ENCODE results near the gene DNER. TPM values are rescaled to one million over a fixed set of nuclear protein-coding genes. Genes with fewer than 3 reads are reported as not detected.

Gene DNER
- total RNA-seq, 1 donor from 2014 or later, result 0.60 TPM

- ATAC-seq, result no peak
Observed at GRCh38 chr2:229431327-229431954, 282.9 kb downstream of the DNER start.

DNA sequence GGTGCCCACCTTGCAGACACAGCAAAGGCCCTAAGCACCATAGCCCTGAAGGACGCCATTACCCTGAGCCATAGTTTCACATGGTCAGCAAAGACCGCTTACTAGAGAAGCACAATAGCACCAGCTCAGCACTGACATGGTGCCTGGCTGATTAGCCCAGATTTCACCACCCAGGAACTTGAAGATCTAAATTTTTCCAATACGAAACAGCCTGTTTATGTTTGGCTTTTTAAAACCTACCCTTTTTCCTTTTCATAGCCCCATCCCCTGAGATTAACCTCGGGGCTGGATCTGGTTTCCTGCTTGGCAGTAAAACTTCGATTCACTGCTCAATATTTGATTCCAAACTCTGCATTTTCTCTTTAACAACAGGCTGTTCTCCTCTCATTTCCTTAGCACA lies 284.8 kb downstream of the DNER start:
- ATAC-seq, result no peak

DNA sequence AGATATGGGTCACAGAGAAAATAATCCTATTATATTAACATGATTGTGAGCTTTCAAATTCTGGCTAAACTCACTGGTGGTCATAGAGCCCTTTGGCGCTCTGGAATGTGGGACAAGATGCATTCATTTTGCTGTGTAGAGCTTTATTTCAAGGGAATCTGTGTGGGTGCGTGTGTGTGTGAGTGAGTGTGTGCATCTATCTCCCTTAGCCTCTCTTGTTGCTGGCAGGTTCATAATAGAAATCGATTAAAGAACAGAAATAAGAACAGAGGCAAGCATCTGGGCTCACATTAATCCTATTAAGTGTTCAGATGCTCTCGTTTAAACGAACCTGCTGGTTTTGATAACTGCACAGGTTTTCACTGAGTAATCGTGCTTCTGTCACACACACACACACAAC lies 287.9 kb downstream of the DNER start:
- ATAC-seq, result no peak

GRCh38 chr2:229425598-229425997 lies 288.8 kb downstream of the DNER start:
- ATAC-seq, result no peak

- ATAC-seq, result no peak
Observed at GRCh38 chr2:229422063-229422462, 292.3 kb downstream of the DNER start.

- no peak for ATAC-seq
Observed at GRCh38 chr2:229419158-229419557, 295.2 kb downstream of the DNER start.

- ATAC-seq, result no peak
Observed at GRCh38 chr2:229417916-229418315, 296.4 kb downstream of the DNER start.

DNA sequence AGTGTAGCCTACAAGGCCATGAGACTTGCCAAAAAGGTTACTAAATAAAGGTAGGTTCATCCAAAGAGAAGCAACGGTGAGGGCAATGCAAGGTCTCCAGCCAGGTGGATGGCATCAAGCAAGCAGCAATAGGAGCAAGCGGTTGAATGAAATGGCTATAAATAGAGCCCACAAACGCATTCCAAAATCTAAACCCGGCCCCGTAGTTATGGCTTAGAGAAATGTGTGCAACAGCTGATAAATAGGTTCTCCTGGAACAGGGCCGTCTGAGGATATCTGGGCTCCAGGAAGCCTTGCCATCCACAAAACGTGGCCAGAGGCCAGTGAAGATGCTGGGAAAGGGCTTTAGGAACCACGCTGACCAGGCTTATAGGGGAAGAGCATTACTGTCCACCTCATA lies 297.2 kb downstream of the DNER start:
- ATAC-seq, result no peak

DNA sequence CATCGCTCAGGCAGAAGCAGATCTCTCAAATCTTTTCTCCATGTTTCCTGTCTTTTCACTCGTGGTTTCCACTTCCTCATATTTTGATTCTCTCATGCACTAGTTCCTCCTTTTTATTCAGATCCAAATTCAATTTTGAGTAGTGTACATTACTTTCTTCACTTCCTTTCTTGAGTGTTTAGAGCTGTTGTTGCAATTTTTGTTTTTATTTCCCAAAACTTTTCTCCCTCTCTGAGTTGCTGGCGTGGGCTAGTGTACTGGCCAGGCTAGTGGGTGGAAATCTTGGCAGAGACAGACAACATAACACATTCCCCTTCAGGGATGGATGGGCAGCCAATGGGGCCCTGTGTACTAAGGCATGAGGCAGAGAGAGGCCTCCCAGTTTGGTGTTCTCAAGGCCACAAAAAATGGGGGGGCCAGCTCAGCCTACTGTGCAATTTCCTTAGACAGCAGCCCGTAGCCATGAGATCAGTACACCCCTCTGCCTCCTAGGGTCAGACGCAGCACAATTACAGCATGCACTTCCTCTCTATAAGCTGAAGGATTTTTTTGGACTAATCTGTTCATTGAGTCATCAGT lies 298.1 kb downstream of the DNER start:
- ATAC-seq, result peak; percentile 25

DNA sequence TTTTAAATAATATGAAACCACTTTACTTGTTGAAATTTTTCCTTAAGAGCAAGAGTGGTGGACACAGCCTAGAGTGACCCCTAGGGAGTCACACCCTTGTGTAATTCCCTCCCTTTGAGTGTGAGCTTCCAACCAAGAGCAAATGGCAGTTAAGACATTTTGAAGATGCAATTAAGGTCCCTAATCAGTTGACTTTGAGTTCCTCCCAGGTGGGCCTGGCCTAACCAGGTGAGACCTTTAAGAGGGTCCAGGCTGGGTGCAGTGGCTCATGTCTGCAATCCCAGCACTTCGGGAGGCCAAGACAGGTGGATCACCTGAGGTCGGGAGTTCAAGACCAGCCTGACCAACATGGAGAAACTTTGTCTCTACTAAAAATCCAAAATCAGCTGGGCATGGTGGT lies 299.7 kb downstream of the DNER start:
- ATAC-seq, result no peak

GRCh38 chr2:229412686-229413085 lies 301.7 kb downstream of the DNER start:
- ATAC-seq, result no peak

DNA sequence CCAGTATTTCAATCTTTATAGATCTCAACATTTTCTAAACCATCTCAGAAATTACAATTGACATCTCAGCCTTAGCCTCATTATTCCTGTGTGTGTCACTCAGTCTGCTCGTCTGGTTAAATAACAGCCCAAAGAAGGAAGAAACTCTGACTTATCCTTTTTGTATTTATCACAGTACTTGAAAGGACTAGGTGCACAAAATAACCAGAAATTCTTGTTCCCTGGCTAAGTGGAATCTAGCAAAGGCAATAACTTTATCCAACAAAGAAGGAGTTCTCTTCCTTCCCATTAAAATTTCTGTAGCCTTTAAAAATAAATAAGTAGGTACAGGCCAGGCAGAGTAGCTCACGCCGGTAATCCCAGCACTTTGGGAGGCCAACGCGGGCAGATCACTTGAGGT lies 303.4 kb downstream of the DNER start:
- peak; percentile 51 for ATAC-seq

DNA sequence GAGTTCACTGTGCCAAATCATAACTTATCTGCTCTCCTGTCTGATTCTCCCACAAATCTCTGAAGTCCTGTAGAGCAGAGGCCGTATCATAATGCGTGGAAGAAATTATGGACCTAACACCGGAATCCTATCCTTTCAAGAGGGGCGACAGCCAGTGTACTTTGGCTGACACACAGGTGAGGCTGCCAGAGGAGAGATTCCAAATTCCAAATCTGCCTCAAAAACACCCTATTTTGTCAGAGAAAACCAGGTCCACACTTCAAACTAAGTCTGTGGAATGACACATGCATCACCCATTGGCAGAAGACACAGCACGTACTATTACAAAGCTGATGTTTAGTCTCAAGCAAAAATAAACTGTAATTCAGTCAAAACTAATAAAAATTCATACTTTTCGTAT lies 304.1 kb downstream of the DNER start:
- ATAC-seq, result no peak

DNA sequence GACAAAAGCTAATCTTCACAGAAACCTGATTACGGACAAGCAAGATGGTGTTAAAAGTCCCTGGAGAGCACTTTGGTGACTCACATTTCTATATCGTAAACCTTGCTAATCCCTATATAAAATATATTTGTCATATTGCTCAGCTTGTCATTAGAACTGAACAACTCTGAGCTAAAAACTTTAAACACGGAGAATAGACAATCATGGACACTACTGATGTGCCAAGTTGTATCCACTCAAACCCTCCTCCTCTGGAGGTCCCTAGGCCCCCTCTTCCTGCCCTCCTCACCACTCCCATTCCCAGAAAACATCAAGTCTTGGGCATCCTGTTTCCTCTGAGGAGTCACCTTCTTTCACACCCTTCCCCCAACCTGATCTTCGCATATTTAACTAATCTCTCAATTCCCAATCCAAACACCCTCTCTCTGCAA lies 304.6 kb downstream of the DNER start:
- ATAC-seq, result no peak

DNA sequence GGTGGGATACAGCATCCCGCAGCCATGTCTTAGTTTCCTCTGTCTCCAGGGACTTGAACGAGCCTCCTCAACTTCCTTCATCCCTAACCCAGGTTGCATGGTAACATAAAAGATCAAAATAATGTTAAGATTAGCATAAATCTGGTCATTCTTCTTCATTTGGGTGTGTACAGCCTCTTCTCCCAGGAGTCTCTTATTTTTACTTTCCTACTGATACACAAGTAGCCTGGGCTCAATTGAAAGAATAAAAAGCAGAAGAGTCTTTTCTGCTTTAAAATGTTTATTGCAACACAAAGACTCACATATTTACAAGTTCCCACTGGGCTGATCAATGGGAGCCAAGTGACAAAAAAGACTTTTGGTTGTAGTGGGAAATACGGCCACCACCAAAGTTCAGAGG lies 305.4 kb downstream of the DNER start:
- ATAC-seq, result no peak

DNA sequence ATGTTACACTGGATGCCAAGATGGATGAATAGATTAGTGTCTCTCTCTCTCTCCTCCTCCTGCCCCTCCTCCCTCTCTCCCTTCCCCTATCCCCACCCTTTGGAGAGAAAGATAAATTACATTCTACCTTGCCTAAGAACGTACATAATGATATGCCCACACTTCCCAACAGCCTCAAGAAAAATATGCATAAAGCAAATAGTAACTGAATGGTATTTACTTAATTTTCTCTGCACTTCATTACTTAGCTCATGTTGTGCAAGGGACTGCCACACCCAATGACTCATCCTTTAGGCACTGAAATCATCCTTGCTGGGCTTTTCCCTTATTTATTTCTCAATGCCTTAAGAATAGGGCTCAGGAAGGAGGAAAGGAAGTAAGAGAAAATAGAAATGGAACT lies 306.0 kb downstream of the DNER start:
- ATAC-seq, result peak; percentile 90

DNA sequence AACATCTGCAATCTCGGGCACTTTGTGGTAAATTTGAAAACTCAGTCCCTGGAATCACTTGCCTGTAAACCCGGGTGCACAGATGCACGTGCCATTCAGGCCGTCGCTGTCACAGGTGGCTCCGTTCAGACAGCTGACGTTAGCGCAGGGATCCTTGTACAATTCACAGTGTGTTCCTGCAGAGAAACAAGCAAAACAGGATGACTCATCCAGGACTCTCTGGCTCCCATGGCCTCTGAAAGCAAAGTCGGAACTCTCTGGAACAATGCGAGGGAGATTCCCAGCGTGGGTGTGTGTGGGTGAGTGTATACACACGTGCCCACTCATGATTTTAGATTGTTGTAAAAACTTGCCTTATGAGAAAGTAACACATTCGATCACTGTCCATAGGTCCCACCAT lies 307.2 kb downstream of the DNER start:
- peak; percentile 96 for ATAC-seq

DNA sequence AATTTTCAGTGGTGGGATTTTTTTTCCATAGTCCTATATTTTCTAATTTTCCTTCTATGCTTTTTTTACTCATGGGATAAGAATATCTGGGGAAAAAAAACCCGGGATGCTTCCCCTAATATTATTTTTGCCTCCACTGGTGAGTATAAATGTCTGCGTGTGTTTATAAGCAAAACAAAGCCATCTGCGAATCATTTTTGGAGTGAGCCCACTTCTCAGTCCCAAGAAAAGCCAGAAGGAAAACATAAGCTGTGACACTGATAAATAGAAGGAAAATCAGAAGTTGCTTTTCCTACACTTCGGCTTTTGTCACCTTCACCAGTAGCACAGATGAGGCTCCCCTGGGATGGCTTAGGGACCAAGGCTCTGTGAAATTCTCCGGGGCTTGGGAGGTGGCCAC lies 308.6 kb downstream of the DNER start:
- no peak for ATAC-seq

GRCh38 chr2:229403296-229403695 lies 311.1 kb downstream of the DNER start:
- ATAC-seq, result no peak

DNA sequence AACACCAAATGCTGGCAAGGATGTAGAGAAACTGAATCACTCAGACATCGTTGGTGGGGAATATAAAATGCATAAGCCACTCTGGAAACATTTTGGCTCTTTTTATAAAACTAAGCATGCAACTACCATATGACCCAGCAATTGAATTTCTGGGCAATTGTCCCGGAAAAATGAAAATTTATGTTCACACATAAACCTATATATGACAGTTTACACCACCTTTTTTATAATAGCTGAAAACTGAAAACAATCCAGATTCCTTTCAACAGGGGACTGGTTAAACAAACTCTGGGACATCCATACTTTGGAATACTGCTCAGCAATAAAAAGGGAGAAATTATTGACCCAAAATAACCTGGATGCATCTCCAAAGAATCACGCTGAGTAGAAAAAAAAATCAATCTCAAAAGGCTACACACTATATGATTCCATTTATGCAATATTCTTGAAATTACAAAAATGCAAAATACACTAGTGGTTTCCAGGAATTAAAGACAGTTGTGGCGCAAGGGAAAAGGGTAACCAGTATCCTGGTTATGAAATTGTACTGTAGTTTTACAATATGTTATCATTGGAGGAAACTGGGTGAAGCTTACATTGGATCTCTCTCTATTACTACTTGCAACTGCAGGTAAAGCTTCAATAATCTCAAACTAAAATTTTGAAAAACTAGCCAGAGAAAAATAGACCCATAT lies 313.0 kb downstream of the DNER start:
- no peak for ATAC-seq

GRCh38 chr2:229393926-229394325 lies 320.4 kb downstream of the DNER start:
- ATAC-seq, result no peak

DNA sequence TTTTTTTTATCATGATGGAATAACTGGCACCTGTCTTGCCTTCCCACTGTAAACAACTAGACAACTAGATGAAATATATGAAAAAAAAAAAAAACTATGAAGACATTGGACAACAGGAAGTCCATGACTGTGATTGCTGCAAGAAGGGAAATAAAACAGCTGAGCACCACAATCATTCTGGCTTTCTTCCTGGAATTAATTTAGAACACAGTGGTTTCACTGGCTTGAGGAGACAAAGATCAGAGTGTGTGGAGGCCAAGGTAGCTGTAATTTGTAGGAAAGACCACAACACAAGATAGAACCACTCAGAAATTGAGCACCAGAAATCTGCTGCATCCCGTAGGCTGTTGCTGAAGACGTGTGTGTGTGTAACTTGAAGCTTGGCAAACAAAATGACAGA lies 322.2 kb downstream of the DNER start:
- no peak for ATAC-seq

DNA sequence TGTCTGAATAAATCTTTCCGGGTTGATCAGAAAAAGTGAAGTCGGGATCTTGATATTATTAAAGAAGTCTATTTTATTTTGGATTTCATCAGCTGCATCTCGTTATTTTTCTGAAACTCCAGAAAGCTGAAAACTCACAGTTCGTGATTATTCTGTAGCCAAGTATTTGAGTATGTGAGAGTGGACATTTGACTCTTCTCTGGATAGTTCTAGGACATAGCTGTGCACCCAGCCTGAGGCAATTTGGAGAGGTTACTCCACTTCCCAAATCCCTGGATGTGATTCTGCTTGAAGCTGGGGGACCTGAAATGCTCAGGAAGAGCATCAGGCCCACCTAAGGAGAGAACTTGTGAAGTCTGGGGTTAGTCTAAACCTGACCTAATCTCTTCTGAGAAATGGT lies 325.6 kb downstream of the DNER start:
- no peak for ATAC-seq

DNA sequence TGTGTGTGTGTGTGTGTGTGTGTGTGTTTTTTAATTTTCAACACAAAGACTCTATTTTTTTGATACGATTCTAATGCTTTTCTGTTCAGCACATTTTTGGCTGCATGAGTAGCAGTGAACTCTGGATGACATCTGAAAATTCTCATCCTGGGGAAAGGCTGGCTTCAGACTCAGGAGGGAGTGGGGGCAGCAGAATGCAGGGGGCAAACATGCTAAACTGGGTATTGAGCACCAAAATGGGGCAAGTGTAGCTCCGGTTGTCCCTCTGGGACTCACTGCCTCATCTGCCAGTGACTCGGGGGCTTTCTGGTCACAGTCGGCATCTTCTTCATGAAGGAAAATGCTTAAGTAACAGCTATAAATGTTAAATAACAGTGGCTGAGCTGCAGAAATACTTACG lies 326.5 kb downstream of the DNER start:
- ATAC-seq, result no peak

Measured in esophagus mucosa (tissue), 1 donor.